Measurements from ENCODE around the gene MRPS35.

Gene MRPS35

GRCh38 chr12:27771481-27772327 is 61.1 kb downstream of the MRPS35 start:
- no peak overlapping the region for H3K23ac ChIP-seq (ENCODE audit: low read length in 2 of 2)
- no peak overlapping the region for H4K8ac ChIP-seq (ENCODE audit: low read length)
- H2BK120ac ChIP-seq (ENCODE audit: low read depth, low read length): no peak overlapping the region
- H2AK5ac ChIP-seq (ENCODE audit: low read length, severe bottlenecking): no peak overlapping the region
- no peak overlapping the region for H3K27ac ChIP-seq (ENCODE audit: low read length, poor library complexity, severe bottlenecking)
- H3K9me3 ChIP-seq (ENCODE audit: control insufficient read depth, low read length): no peaks in the 10 kb centered on the region
- no peak overlapping the region for H2AFZ ChIP-seq (ENCODE audit: low read depth, low read length)
- no peak overlapping the region for H3K9ac ChIP-seq (ENCODE audit: low read length)
- H3K4me1 ChIP-seq (ENCODE audit: control insufficient read depth, insufficient read depth, low read depth, low read length): peaks cover 2% of the 10 kb centered on the region
- no peaks in the 10 kb centered on the region for H3K27me3 ChIP-seq (ENCODE audit: control insufficient read depth in 1 of 2, insufficient read depth in 1 of 2, low read length in 2 of 2)
- H3K79me1 ChIP-seq (replicated peaks; ENCODE audit: low read length, poor library complexity, severe bottlenecking): no peaks in the 10 kb centered on the region
- H2BK12ac ChIP-seq (ENCODE audit: low read length in 2 of 2): no peak overlapping the region
- H2BK15ac ChIP-seq (ENCODE audit: low read depth, poor library complexity, severe bottlenecking): no peak overlapping the region
- no peak overlapping the region for H3K4me3 ChIP-seq (ENCODE audit: insufficient read depth in 1 of 2, low read depth in 1 of 2, low read length in 2 of 2)
- DNase-seq: no peak
- H2BK5ac ChIP-seq (ENCODE audit: low read depth, low read length, poor library complexity, severe bottlenecking): no peak overlapping the region
- no peaks in the 10 kb centered on the region for H3K36me3 ChIP-seq (ENCODE audit: control insufficient read depth in 1 of 2, insufficient read depth in 2 of 2, low read depth in 1 of 2, low read length in 2 of 2)
- 100% methylated on average over 1 of the region's 3 CpGs for WGBS
- no peak overlapping the region for H3K4ac ChIP-seq (ENCODE audit: low read depth in 1 of 2, low read length in 2 of 2)
- H3K4me2 ChIP-seq (ENCODE audit: low read length, poor library complexity, severe bottlenecking): no peak overlapping the region
- H3K18ac ChIP-seq (ENCODE audit: low read depth in 1 of 2, low read length in 2 of 2): no peak overlapping the region
- H3K14ac ChIP-seq (ENCODE audit: low read length in 2 of 2): no peak overlapping the region
- H4K91ac ChIP-seq (ENCODE audit: low read length): no peak overlapping the region

- H3K79me1 ChIP-seq (replicated peaks; ENCODE audit: low read length, poor library complexity, severe bottlenecking): no peaks in the 10 kb centered on the region
- H3K4me2 ChIP-seq (ENCODE audit: low read length, poor library complexity, severe bottlenecking): no peak overlapping the region
- H4K91ac ChIP-seq (ENCODE audit: low read length): no peak overlapping the region
- peak; percentile 21 for DNase-seq
- H2BK15ac ChIP-seq (ENCODE audit: low read depth, poor library complexity, severe bottlenecking): no peak overlapping the region
- H2AK5ac ChIP-seq (ENCODE audit: low read length, severe bottlenecking): no peak overlapping the region
- WGBS: 79% methylated on average over 1 of the region's 5 CpGs
- no peak overlapping the region for H3K18ac ChIP-seq (ENCODE audit: low read depth in 1 of 2, low read length in 2 of 2)
- H3K27ac ChIP-seq (ENCODE audit: low read length, poor library complexity, severe bottlenecking): no peak overlapping the region
- H4K8ac ChIP-seq (ENCODE audit: low read length): no peak overlapping the region
- H3K14ac ChIP-seq (ENCODE audit: low read length in 2 of 2): no peak overlapping the region
- H3K4me3 ChIP-seq (ENCODE audit: insufficient read depth in 1 of 2, low read depth in 1 of 2, low read length in 2 of 2): no peak overlapping the region
- no peak overlapping the region for H3K9ac ChIP-seq (ENCODE audit: low read length)
- no peak overlapping the region for H2BK120ac ChIP-seq (ENCODE audit: low read depth, low read length)
- no peaks in the 10 kb centered on the region for H3K27me3 ChIP-seq (ENCODE audit: control insufficient read depth in 1 of 2, insufficient read depth in 1 of 2, low read length in 2 of 2)
- no peak overlapping the region for H2AFZ ChIP-seq (ENCODE audit: low read depth, low read length)
- no peak overlapping the region for H2BK12ac ChIP-seq (ENCODE audit: low read length in 2 of 2)
- H3K4me1 ChIP-seq (ENCODE audit: control insufficient read depth, insufficient read depth, low read depth, low read length): peaks cover 2% of the 10 kb centered on the region
- H3K23ac ChIP-seq (ENCODE audit: low read length in 2 of 2): no peak overlapping the region
- H3K4ac ChIP-seq (ENCODE audit: low read depth in 1 of 2, low read length in 2 of 2): no peak overlapping the region
- H2BK5ac ChIP-seq (ENCODE audit: low read depth, low read length, poor library complexity, severe bottlenecking): no peak overlapping the region
- no peaks in the 10 kb centered on the region for H3K36me3 ChIP-seq (ENCODE audit: control insufficient read depth in 1 of 2, insufficient read depth in 2 of 2, low read depth in 1 of 2, low read length in 2 of 2)
- H3K9me3 ChIP-seq (ENCODE audit: control insufficient read depth, low read length): no peaks in the 10 kb centered on the region
These were observed 61.9 kb downstream of the MRPS35 start for GRCh38 chr12:27772328-27773049.

GRCh38 chr12:27777141-27777540 is 66.5 kb downstream of the MRPS35 start:
- peaks cover 0 to 3% of the 10 kb centered on the region in 2 experiments for H3K36me3 ChIP-seq (ENCODE audit: control insufficient read depth in 1 of 2, insufficient read depth in 2 of 2, low read depth in 1 of 2, low read length in 2 of 2)
- peaks cover 3% of the 10 kb centered on the region for H3K79me1 ChIP-seq (replicated peaks; ENCODE audit: low read length, poor library complexity, severe bottlenecking)
- no peak overlapping the region for H2BK5ac ChIP-seq (ENCODE audit: low read depth, low read length, poor library complexity, severe bottlenecking)
- no peaks in the 10 kb centered on the region for H3K9me3 ChIP-seq (ENCODE audit: control insufficient read depth, low read length)
- no peak overlapping the region for H3K18ac ChIP-seq (ENCODE audit: low read depth in 1 of 2, low read length in 2 of 2)
- no peak overlapping the region for H3K4me3 ChIP-seq (ENCODE audit: insufficient read depth in 1 of 2, low read depth in 1 of 2, low read length in 2 of 2)
- H3K4me2 ChIP-seq (ENCODE audit: low read length, poor library complexity, severe bottlenecking): no peak overlapping the region
- peak overlapping the region; percentile 63 for H2AK5ac ChIP-seq (ENCODE audit: low read length, severe bottlenecking)
- no peak overlapping the region for H4K8ac ChIP-seq (ENCODE audit: low read length)
- H3K9ac ChIP-seq (ENCODE audit: low read length): no peak overlapping the region
- no peak overlapping the region for H2BK15ac ChIP-seq (ENCODE audit: low read depth, poor library complexity, severe bottlenecking)
- no peak overlapping the region for H4K91ac ChIP-seq (ENCODE audit: low read length)
- no peak overlapping the region for H3K14ac ChIP-seq (ENCODE audit: low read length in 2 of 2)
- no peak overlapping the region for H3K4ac ChIP-seq (ENCODE audit: low read depth in 1 of 2, low read length in 2 of 2)
- H2BK12ac ChIP-seq (ENCODE audit: low read length in 2 of 2): no peak overlapping the region
- H3K23ac ChIP-seq (ENCODE audit: low read length in 2 of 2): no peak overlapping the region
- H3K4me1 ChIP-seq (ENCODE audit: control insufficient read depth, insufficient read depth, low read depth, low read length): peaks cover 11% of the 10 kb centered on the region
- no peak overlapping the region for H3K27ac ChIP-seq (ENCODE audit: low read length, poor library complexity, severe bottlenecking)
- no peak overlapping the region for H2BK120ac ChIP-seq (ENCODE audit: low read depth, low read length)
- H3K27me3 ChIP-seq (ENCODE audit: control insufficient read depth in 1 of 2, insufficient read depth in 1 of 2, low read length in 2 of 2): no peaks in the 10 kb centered on the region
- no peak for DNase-seq
- no peak overlapping the region for H2AFZ ChIP-seq (ENCODE audit: low read depth, low read length)
- WGBS: 98% methylated on average over 4 of the region's 5 CpGs

- Histone ChIP-seq H3K27me3 (ENCODE audit: control insufficient read depth in 1 of 2, insufficient read depth in 1 of 2, low read length in 2 of 2) (no peaks in the 10 kb centered on the region), H3K79me1 (replicated peaks; ENCODE audit: low read length, poor library complexity, severe bottlenecking) (peaks cover 3% of the 10 kb centered on the region), H4K8ac (ENCODE audit: low read length) (no peak overlapping the region), H3K27ac (ENCODE audit: low read length, poor library complexity, severe bottlenecking) (no peak overlapping the region), H3K4me2 (ENCODE audit: low read length, poor library complexity, severe bottlenecking) (no peak overlapping the region), H3K9me3 (ENCODE audit: control insufficient read depth, low read length) (no peaks in the 10 kb centered on the region), H3K4me3 (ENCODE audit: insufficient read depth in 1 of 2, low read depth in 1 of 2, low read length in 2 of 2) (no peak overlapping the region), H3K9ac (ENCODE audit: low read length) (no peak overlapping the region), H3K18ac (ENCODE audit: low read depth in 1 of 2, low read length in 2 of 2) (no peak overlapping the region), H3K4me1 (ENCODE audit: control insufficient read depth, insufficient read depth, low read depth, low read length) (peaks cover 11% of the 10 kb centered on the region), H3K4ac (ENCODE audit: low read depth in 1 of 2, low read length in 2 of 2) (no peak overlapping the region), H2AFZ (ENCODE audit: low read depth, low read length) (no peak overlapping the region), H2BK12ac (ENCODE audit: low read length in 2 of 2) (no peak overlapping the region), H3K23ac (ENCODE audit: low read length in 2 of 2) (no peak overlapping the region), H4K91ac (ENCODE audit: low read length) (no peak overlapping the region), H2BK120ac (ENCODE audit: low read depth, low read length) (no peak overlapping the region), H3K14ac (ENCODE audit: low read length in 2 of 2) (no peak overlapping the region), H2BK15ac (ENCODE audit: low read depth, poor library complexity, severe bottlenecking) (no peak overlapping the region), H3K36me3 (ENCODE audit: control insufficient read depth in 1 of 2, insufficient read depth in 2 of 2, low read depth in 1 of 2, low read length in 2 of 2) (peaks cover 0 to 7% of the 10 kb centered on the region in 2 experiments), H2BK5ac (ENCODE audit: low read depth, low read length, poor library complexity, severe bottlenecking) (no peak overlapping the region), H2AK5ac (ENCODE audit: low read length, severe bottlenecking) (no peak overlapping the region)
- DNase-seq: no peak
- WGBS: no CpG with 5 or more reads among the region's 1 CpG
These were observed 67.6 kb downstream of the MRPS35 start for GRCh38 chr12:27778206-27778605.

All from mesenchymal stem cell (in vitro differentiated cells and primary cell).